ENCODE measurements around the gene POLR2M. TPM values are rescaled to one million over a fixed set of nuclear protein-coding genes. Genes with fewer than 3 reads are reported as not detected.

POLR2M gene
- total and polyA plus RNA-seq, 4 donors = 7.8 to 230 (median 43.6) TPM

- H3K9me3 ChIP-seq (ENCODE audit: control insufficient read depth in 4 of 4, low read length in 3 of 4) = no peaks in the 10 kb centered on the region
- H3K27ac ChIP-seq (ENCODE audit: low read depth in 1 of 2, low read length in 2 of 2) = no peak overlapping the region
- WGBS = 75% methylated on average over 9 of the region's 9 CpGs
- H3K36me3 ChIP-seq (ENCODE audit: control insufficient read depth in 4 of 4, insufficient read depth in 3 of 4, low read depth in 1 of 4, low read length in 3 of 4) = no peaks in the 10 kb centered on the region
- no peak for DNase-seq (ENCODE audit: low spot score)
- H3K9ac ChIP-seq (ENCODE audit: low read depth in 1 of 2, low read length in 2 of 2) = no peak overlapping the region
- H3K4me3 ChIP-seq (ENCODE audit: low read depth in 1 of 3, low read length in 3 of 3) = no peak overlapping the region
- TF ChIP-seq ATF3 (IDR thresholded peaks at IDR 0.05) (no peak), CTCF (IDR thresholded peaks at IDR 0.05; ENCODE audit: low read depth, low read length, missing input control) (peak; percentile 3), RAD21 (IDR thresholded peaks at IDR 0.05) (peak; percentile 63 to 65)
- no peaks in the 10 kb centered on the region for H3K27me3 ChIP-seq (ENCODE audit: control insufficient read depth in 4 of 4, insufficient read depth in 4 of 4, low read length in 3 of 4)
- no peaks in the 10 kb centered on the region for H3K4me1 ChIP-seq (ENCODE audit: control insufficient read depth in 4 of 4, insufficient read depth in 4 of 4, low read length in 3 of 4)
These were observed 45.9 kb downstream of the POLR2M start for GRCh38 chr15:57752436-57752835.

- no peak overlapping the region for H3K9ac ChIP-seq (ENCODE audit: low read depth in 1 of 2, low read length in 2 of 2)
- no peak overlapping the region for H3K4me3 ChIP-seq (ENCODE audit: low read depth in 1 of 3, low read length in 3 of 3)
- no peak overlapping the region for H3K27ac ChIP-seq (ENCODE audit: low read depth in 1 of 2, low read length in 2 of 2)
- H3K27me3 ChIP-seq (ENCODE audit: control insufficient read depth in 4 of 4, insufficient read depth in 4 of 4, low read length in 3 of 4) = no peaks in the 10 kb centered on the region
- no peaks in the 10 kb centered on the region for H3K4me1 ChIP-seq (ENCODE audit: control insufficient read depth in 4 of 4, insufficient read depth in 4 of 4, low read length in 3 of 4)
- TF ChIP-seq GABPA (IDR thresholded peaks at IDR 0.05 in 1 of 2, conservative IDR thresholded peaks at IDR 0.05 in 1 of 2) (no peak), CTCF (IDR thresholded peaks at IDR 0.05; ENCODE audit: low read depth, low read length, missing input control) (no peak), SP1 (IDR thresholded peaks at IDR 0.05) (no peak), RAD21 (IDR thresholded peaks at IDR 0.05) (no peak), FOXA2 (IDR thresholded peaks at IDR 0.05) (no peak), NR2F2 (IDR thresholded peaks at IDR 0.05) (no peak), RXRA (IDR thresholded peaks at IDR 0.05) (no peak), ZBTB33 (IDR thresholded peaks at IDR 0.05) (no peak), JUND (IDR thresholded peaks at IDR 0.05) (no peak), YY1 (IDR thresholded peaks at IDR 0.05) (no peak), HNF4A (conservative IDR thresholded peaks at IDR 0.05) (no peak), FOXA1 (IDR thresholded peaks at IDR 0.05) (no peak), REST (IDR thresholded peaks at IDR 0.05) (no peak), EGR1 (IDR thresholded peaks at IDR 0.05; ENCODE audit: low read depth in 2 of 2) (no peak), TAF1 (conservative IDR thresholded peaks at IDR 0.05) (no peak), MAX (IDR thresholded peaks at IDR 0.05) (no peak), ATF3 (IDR thresholded peaks at IDR 0.05) (no peak)
- H3K9me3 ChIP-seq (ENCODE audit: control insufficient read depth in 4 of 4, low read length in 3 of 4) = no peaks in the 10 kb centered on the region
- no peak for DNase-seq (ENCODE audit: low spot score)
- no peaks in the 10 kb centered on the region for H3K36me3 ChIP-seq (ENCODE audit: control insufficient read depth in 4 of 4, insufficient read depth in 3 of 4, low read depth in 1 of 4, low read length in 3 of 4)
- WGBS = 89% methylated on average over 9 of the region's 9 CpGs
These were observed 46.3 kb downstream of the POLR2M start for GRCh38 chr15:57752840-57753239.
